GM18499 (cell line): ENCODE data around the gene NACC2.

Experiments used
- ATAC-seq: cut with Tn5 transposase; IDR thresholded peaks from one replicate; pipeline ENCODE4 v1.9.1; 2021; ENCODE audit warnings: moderate number of reproducible peaks; ENCODE audit not compliant: insufficient read depth, unreplicated experiment

Gene NACC2

DNA sequence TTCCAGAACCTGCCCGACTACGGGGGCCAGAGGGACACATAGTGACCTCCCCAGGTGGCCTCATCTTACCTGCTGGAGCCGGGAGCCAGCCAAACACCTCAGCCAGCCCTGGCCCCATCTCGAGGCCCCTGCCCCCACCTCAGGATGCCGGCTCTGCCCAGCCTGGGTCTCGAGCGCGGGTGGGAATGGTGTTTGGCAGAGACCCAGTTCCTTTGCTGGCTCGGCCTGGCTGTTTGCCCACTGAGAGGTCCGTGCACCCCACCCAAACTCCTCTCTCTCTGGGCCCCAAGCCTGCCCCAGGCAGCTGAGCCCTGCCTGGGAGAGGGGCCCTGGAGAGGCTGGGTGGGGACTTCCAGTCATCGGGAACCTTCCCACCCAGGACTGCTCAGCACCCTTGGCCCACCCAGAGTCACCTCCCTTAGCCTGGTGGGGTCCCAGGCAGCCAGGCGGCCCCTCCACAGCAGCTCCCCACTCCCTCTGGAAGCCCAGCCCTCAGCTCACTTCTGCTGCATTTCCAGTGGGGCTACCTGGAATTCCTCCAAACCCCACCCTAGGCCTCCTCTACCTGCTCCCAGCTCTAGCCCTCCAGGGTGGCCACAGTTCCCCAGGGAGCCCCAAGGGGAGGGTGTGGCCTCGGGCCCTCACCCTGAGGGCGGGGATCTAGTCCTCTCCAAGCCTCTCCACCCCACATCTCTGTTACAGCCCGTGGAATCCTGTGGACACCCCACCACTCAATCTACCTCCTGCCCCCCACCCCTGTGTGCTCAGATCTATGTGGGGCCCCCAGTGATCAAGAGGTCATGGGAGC lies 91.5 kb downstream of the NACC2 start:
- ATAC-seq = no peak

DNA sequence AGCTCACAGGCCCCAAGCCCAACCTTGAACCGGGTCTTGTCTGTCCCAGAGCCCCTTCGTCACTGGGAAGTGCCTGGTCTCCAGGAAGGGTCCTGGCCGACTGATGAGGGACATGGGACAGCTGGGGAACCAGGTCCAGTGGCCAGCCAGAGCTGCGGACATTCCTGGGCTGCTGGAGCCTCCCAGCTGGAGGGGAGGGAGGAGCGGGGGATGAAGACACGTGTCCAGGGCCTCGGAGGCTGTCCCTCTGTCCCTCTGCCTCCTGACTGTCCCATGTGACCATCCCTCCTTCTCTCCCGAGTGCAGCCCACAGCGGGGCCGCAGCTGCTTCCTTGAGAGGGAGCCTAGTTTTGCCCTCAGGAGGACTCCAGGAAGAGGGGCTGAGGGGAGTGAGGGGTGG lies 92.2 kb downstream of the NACC2 start:
- ATAC-seq = no peak

DNA sequence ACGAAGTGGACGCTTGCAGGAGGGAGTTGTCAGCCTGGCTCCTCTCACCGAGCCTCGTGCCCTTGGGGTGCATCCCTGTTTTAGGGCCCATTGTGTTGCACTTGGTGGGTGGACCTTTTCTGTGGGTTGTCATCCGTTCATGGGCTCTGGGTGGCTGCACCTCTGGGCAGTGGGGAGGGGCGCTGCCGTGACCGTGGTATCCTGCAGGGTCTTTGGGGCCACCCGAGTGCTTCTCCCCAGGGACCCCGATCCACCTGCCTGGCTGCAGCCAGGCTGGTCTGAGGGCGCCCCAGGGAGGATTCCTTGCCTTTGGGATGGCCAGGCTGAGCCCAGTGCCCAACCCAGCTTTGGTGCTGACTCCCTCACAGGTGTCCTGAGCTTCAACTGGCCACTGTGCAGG lies 92.9 kb downstream of the NACC2 start:
- ATAC-seq = no peak

DNA sequence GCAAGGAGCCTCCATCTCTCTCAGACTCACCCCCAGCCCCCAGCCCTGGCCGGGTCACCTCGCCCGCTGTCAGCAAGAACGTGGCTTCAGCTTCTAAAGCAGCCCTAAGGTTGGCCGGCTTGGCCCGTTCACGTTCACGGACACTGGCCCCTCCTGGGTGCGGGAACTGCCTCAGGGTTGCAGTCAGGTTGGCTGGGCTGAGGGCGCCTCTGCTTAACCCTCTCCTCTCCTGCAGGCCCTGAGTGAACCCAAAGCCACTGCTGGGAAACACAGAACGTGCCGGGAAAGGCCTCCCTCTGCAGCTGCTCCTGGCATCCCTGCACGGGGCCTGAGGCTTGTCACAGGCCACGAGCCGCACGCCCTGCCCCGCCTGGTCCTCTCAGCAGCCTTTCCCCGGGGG lies 93.9 kb downstream of the NACC2 start:
- ATAC-seq = no peak

DNA sequence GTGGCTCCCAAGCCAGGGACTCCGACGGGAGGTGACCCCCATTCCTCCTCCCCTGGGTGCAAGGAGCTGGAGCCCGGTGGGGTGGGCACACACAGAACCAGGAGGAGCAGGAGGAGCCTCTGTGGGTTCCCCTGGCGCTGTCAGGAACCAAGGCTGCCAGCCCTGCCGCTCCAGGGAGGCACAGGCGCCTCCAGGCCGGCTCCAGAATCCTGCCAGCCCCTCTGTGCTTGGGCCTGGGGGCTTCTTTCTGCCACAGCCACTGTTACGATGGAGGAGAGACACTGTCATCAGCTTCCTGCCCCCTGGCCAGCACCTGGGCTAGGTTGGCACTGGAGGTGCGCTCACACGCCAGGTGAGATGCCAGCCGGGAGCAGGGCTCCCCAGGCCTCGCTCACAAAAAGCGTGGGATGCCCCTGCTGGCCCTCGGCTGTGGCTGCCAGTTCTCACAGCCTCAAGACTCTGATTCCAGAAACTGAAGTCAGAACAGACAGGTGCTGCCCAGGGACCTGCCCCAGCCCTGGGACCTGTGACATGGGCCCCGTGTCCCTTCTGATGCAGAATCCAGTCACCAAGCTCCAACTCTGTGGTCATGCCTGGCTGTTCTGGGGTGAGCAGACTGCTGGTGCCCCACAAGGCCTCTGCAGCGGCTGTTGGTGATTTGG lies 96.5 kb downstream of the NACC2 start:
- ATAC-seq = no peak

DNA sequence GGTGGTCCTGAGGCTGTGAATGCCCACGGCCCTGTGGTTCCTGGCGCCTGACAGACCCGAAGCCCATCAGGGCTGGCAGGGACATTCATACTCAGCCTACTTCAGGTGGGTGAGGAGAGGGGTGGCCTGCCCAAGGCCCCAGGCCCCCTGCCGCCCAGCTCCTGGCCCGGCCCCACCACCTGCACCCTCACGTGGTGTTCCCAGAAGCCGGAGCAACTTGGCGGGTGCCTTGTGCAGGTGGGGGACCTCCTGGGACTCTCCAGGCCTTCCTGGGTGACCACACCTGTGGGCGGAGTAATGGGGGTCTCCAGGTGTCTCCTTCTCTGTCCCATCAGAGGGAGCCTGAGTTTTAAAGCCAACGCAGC lies 97.1 kb downstream of the NACC2 start:
- ATAC-seq = no peak

DNA sequence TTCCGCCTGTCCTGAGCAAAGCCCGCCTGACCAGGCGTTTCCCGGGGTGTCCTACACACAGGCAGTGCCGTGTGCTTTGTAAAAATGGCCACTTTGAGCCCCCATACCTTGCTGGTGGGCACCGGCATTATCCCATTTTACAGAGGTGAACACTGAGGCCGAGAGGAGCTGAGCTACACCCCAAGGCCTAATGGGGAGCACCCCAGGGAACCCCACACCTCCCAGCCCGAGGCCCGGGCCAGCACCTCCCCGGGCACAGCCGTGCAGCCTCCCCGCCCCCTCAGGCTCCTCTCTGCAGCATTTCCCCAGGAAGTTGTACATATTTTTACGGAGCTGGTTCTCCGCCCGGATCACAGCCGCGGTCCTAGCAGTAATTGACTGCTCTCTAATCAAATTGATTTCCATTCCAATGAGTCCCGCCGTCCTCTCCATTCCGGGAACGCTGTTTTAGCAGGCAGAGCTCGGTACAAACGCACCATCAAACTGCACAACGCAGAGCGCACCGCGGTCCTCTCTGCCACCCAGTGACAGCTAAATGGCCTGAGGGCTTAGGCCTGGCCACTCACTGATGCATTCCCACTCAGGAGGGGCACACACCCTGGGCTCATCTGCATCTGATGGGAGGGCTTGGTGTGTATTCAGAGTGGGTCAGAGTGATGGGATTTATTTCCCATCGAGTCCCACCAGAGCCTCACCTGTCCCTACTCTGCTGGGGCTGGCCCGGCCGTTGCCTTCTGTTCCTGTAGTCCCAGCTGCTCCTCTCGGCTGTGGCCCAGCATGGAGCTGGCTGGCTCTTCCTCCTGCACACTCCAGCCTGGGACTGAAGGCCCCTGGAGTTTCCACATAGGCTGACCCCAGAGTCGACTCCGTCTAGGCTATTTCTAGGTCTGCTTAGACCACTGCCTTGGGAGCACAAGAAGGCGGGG lies 97.7 kb downstream of the NACC2 start:
- ATAC-seq = no peak

DNA sequence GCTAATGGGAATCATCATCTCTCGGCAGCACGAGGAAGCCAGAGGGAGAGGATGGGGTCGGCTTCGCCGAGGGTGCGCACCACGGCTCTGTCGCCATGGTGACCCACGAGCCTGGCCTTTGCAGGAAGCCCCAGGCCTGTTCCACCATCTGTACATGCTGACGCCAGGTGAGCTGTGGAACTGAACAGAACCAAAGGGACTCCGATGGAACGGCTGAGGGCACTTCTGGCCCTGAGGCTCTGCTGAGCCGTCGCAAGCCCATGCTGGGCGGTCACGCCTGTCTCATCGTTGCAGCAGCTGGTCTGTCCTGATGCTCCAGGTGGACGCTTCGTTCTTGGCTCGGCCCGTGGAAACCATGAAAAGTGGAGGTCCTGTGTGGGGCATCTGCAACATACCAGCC lies 99.3 kb downstream of the NACC2 start:
- no peak for ATAC-seq

DNA sequence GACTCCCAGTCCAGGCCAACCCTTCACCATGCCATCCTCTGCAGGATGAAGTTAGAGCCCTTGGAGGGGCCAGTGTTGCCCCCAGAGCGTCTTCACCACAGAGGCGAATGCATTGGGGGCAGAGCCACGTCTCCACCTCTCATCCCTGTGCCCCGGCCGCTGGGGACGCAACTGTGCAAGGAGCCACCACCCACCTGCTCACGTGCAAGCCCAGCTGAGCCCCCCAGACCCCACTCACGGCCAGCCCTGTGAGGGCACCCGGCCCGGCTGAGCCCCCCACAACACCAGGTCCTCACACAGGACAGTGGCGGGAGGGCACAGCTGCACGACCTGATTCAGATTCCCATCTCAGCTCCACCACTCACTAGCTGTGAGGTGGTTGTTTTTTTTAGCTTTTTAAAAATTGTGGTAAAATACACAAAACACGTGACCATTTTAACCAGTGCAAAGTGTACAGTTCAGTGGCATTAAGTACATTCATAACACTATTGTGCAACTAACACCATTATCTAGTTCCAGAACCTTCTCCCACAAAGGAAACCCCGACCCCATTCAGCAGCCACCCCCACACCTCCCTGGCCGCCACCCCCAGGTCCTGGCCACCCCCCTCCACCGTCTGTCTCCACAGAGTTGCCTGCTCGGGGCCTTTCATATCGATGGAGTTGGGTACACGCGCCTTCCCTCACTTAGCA lies 100.4 kb downstream of the NACC2 start:
- no peak for ATAC-seq

DNA sequence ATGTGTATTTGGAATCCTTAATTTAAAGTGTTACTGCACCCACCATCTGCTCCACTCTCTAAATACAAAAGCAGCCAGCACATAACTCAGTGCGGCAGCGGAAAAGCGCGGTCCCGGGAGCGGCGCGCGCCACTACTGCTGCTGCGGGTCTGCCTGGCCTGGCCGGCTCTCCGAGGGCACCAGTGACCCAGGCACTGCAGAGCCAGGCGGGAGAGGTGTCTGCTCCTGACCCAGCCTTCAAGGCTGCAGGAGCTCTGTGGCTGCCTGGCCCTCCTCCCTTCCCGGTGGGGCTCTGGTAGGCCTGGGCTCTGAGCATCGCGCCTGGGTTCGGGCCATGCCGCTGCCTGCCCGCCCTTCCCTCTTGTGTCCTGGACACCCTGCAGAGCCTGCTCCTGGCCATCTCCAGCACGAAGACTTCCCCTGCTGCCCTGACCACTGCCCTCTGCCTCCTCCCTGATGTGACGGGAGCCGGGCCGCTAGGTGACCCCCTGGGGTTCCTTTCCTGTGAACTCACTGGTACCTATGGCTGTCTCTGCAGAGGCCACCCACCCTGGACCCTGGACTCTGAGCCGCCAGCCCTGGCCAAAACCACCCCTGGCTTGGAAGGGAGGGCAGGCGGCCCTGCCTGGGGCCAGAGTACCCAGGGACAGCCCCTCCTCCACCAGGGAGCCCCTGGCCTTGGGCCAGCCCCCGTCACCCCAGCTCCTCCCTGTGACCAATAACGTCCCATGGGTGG lies 101.2 kb downstream of the NACC2 start:
- ATAC-seq = no peak

DNA sequence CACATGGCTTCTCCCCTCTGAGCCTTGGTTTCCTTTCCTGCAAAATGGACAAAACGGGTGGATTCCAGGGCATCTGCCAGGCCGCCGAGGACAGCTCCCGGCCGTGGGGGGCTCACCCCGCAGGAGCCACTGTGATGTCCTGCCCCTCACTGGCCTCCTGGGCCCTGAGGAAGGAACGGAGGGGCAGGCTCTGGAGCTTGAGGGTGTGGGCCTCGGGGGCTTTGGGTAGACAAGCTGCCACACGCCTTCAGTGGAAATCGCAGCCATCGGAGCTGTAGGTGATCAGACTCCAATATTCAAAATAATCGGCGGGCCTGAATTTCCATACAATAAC lies 101.7 kb downstream of the NACC2 start:
- ATAC-seq = no peak

DNA sequence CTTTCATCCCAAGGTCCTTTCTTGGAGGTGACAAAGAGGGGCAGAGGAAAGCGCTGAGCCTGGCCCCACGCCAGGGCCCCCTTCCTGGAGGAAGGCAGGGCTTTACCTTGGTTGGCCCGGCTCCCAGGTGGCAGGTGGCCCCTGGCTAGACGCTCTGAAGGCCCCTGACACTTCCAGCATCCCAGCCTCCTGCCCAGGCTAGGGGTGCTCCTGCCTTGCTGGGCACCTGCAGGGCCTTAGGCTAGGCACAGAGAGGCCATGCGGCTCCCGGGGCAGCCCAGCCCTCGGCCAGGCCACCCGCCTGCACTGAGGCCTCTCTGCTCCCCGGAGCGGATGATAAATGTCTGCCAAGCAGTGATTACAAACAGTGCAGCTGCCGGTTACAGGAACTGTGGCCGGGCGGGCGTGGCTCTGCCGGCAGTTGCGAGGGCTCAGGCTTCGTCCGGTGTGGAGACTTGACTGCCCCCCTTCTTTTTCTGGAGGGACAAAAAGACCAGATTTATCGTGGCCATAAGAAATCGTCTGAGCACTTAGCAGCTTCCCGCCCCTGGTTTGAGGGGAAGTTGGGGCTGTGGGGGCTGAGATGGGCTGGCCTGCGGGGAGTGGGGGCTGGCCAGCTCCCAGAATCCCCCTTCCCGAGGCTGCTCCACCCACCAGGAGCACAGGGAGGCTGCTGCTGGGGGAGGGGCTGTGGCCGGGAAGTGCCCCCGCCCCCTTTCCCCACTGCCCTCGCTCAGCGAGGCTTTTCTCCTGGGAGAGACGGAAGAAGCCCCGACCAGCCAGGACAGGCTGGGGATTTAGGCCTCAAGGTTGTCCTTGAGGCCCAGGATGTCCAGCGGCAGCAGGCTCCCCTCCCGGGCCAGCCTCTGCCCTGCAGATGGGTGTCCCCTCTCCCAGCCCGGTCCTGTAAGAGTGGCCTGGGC lies 102.3 kb downstream of the NACC2 start:
- ATAC-seq = no peak

DNA sequence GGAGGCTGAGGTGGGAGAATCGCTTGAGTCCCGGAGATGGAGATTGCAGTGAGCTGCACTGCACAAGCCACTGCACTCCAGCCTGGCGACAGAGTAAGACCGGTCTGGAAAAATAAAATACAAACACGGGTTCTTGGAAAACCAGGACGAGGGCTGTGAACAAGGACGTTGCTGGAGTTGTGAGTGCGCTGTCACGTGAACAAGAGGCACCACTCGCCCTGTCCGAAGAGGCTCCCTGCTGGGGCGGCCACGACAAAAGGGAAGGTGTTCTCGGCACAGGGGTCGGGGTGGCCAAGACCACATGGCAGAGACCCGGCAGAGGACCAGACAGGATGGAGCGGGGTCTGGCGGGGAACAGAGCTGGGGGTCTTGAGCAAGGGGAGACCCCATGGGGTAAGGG lies 103.3 kb downstream of the NACC2 start:
- ATAC-seq = no peak

DNA sequence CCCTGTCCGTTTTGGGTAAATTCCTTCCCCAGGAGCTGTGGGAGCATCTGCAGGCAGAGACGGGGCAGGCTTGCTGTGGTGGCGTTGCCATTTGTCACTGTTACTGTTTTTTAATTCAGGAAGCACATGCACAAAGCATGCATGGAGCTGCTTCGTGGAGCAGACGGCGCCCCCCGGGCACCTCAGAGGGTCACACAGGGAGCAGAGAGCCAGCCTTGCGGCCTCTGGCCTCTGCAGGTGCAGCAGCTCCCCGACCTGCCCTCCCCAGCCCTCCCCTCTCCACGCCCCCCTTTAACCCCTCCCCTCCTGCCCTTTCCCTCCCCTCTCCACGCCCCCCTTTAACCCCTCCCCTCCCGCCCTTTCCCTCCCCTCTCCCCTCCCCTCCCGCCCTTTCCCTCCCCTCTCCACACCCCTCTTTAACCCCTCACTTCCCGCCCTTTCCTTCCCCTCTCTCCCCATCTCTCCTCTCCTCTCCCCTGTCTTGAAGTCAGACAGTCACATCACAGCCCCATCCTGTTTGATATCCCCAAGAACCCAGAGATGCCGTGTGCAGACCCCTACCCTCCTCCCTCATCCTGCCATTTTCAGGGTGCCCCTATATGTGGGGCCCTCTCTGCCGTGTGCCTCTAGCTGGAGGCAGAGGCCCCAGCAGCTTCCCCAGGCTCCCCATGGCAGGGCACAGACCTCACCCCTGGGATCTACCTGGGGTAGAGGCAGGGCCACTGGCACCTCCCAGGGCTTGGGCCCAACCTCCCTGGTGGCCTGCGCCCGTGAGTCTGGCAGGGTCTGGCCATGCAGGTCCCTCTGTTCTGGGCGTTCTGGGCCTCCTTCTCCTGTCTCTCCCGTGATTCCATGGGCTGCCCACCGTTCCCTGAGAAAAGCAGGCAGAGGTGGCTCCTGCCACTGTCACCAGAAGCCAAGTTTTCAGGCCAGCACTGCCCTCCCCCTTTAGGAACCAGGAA lies 104.3 kb downstream of the NACC2 start:
- no peak for ATAC-seq

DNA sequence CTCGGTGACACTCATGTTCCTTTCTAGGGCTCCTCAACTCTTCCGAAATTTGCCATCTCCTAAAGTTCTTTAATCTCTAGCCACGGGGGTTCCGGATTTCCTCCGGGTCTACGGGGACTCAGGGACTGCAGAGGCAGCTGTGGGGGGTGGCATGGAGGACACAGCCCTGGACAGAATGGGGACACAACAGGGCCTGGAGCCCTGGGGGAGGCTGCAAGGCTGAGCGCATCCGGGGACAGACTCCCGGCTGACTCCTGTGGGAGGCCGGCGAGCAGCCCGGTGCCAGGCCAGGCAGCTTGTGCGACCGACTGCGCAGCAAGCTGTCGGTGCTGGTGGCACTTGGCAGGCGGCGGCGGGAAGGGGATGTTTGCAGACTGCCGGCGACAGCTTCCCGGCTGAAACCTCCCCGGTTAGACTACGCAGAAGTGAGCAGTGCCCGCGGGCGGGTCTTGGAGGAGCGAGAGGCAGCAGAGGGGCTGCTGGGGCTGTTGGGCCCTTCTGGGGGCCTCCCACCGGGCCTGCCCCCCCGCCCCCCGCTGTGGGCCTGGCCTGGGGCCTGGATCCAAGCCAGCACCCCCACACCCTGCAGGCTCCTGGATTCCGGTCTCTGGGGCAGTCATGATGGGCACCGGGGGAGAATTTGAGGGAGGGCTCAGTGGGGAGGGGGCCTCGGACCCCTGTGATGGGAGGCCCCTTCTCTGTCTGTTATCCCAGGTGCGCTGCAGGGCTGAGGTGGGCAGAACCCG lies 105.2 kb downstream of the NACC2 start:
- ATAC-seq = no peak

DNA sequence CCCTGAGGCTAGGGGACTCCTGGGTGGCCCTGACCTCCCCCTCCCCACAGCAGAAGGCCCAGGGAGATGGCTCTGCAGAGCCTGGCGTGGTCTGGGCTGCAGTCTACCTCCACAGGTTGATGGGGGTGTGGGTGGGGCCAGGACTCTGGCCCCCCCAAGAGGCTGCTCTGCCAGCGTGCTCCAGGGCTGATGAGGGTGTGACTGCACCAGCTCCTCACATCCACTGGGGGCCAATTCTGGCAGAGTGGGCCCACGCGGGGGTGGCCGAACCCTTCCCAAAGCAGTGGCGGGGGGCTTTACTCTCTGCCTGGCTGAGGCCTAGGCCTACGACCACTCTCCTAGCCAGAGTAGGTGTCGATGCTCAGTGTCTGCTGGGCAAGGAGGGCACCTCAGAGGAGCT lies 105.9 kb downstream of the NACC2 start:
- no peak for ATAC-seq

DNA sequence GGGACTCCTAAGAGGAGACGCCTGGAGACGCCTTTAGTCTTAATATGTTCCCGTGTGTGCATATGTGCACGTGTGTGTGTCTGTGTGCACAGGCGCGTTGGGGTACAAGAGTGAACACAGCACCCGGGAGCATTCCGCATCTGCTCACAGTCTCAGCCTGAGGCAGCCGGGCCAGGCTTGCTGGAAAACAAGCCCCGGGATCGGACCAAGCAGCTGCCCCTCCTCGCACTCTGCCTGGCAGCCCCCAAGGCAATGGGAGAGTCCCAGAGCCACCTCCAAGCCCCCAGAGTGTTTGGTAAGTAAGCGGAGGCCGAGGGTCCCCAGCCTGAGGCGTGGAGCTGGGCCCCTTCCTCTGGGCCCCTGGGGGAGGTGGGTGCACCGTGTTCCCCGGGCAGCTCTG lies 106.6 kb downstream of the NACC2 start:
- no peak for ATAC-seq
